H9 (cell line): ENCODE data around the gene PGS1. TPM values are rescaled to one million over a fixed set of nuclear protein-coding genes. Genes with fewer than 3 reads are reported as not detected.

ENCODE experiments used
- DNase-seq: peaks from one replicate; pipeline ENCODE4 v3.0.0-alpha.2; 2017
- H2AFZ ChIP-seq: one replicate; pipeline ENCODE4 v1.6.1; 2013; ENCODE audit warnings: mild to moderate bottlenecking, low read length, control low read depth, moderate library complexity
- H2AK5ac ChIP-seq: 2 replicates; pipeline ENCODE4 v1.6.1; 2013; ENCODE audit warnings: low read length, control low read depth, mixed read lengths; ENCODE audit not compliant: insufficient read length
- H2BK120ac ChIP-seq: one replicate; pipeline ENCODE4 v1.6.1; 2013; ENCODE audit warnings: low read depth, mild to moderate bottlenecking, low read length, control low read depth, inconsistent platforms; ENCODE audit not compliant: poor library complexity, severe bottlenecking
- H2BK12ac ChIP-seq: 2 replicates; pipeline ENCODE4 v1.6.1; 2013; ENCODE audit warnings: low read length, control low read depth, mixed read lengths, low read depth; ENCODE audit not compliant: insufficient read length
- H2BK15ac ChIP-seq: 2 replicates; pipeline ENCODE4 v1.6.1; 2013; ENCODE audit warnings: low read depth, low read length, control low read depth
- H2BK20ac ChIP-seq: one replicate; pipeline ENCODE4 v1.6.1; 2013; ENCODE audit warnings: low read depth, mild to moderate bottlenecking, low read length, control low read depth, inconsistent platforms; ENCODE audit not compliant: poor library complexity, severe bottlenecking
- H2BK5ac ChIP-seq: 2 replicates; pipeline ENCODE4 v1.6.1; 2013; ENCODE audit warnings: low read length, control low read depth, mixed read lengths; ENCODE audit not compliant: insufficient read length
- H3K14ac ChIP-seq: 2 replicates; pipeline ENCODE4 v1.6.1; 2013; ENCODE audit warnings: low read length, control low read depth; ENCODE audit not compliant: insufficient read depth
- H3K18ac ChIP-seq: 2 replicates; pipeline ENCODE4 v1.6.1; 2013; ENCODE audit warnings: low read depth, mild to moderate bottlenecking, mixed read lengths, low read length, control low read depth; ENCODE audit not compliant: insufficient read length
- H3K23ac ChIP-seq: 2 replicates; pipeline ENCODE4 v1.6.1; 2013; ENCODE audit warnings: low read length, control low read depth, mixed read lengths, low read depth; ENCODE audit not compliant: insufficient read length
- H3K23me2 ChIP-seq: 2 replicates; pipeline ENCODE4 v1.6.1; 2013; ENCODE audit warnings: low read depth, mild to moderate bottlenecking, mixed read lengths, low read length, control low read depth; ENCODE audit not compliant: insufficient read length, poor library complexity, severe bottlenecking
- H3K27ac ChIP-seq: 2 replicates; pipeline ENCODE4 v1.5.1; 2013; ENCODE audit warnings: low read length, control low read depth, mixed read lengths, low read depth; ENCODE audit not compliant: insufficient read length
- H3K27me3 ChIP-seq: 2 replicates; pipeline ENCODE4 v1.6.1; 2013; ENCODE audit warnings: low read length, control low read depth, inconsistent platforms; ENCODE audit not compliant: insufficient read depth
- H3K4ac ChIP-seq: 2 replicates; pipeline ENCODE4 v1.6.1; 2013; ENCODE audit warnings: low read depth, mild to moderate bottlenecking, control low read depth, inconsistent platforms, low read length, moderate library complexity
- H3K4me1 ChIP-seq: 2 replicates; pipeline ENCODE4 v1.6.1; 2013; ENCODE audit warnings: low read length, control low read depth, inconsistent platforms; ENCODE audit not compliant: insufficient read depth
- H3K4me2 ChIP-seq: 2 replicates; pipeline ENCODE4 v1.6.1; 2013; ENCODE audit warnings: low read length, control low read depth, mixed read lengths; ENCODE audit not compliant: insufficient read length, insufficient read depth
- H3K56ac ChIP-seq: 2 replicates; pipeline ENCODE4 v1.6.1; 2013; ENCODE audit warnings: low read depth, mild to moderate bottlenecking, mixed read lengths, low read length, control low read depth; ENCODE audit not compliant: insufficient read length
- H3K79me1 ChIP-seq: 2 replicates; pipeline ENCODE4 v1.6.1; 2013; ENCODE audit warnings: low read depth, mild to moderate bottlenecking, moderate library complexity, low read length, control low read depth, inconsistent platforms; ENCODE audit not compliant: insufficient read depth, poor library complexity, severe bottlenecking
- H3K79me2 ChIP-seq: 2 replicates; pipeline ENCODE4 v1.6.1; 2013; ENCODE audit warnings: low read length, control low read depth, inconsistent platforms; ENCODE audit not compliant: insufficient read depth
- H3K9ac ChIP-seq: 2 replicates; pipeline ENCODE4 v1.6.1; 2013; ENCODE audit warnings: low read length, control low read depth, mixed read lengths; ENCODE audit not compliant: insufficient read length; ENCODE audit errors: extremely low read depth
- H3K9me3 ChIP-seq: one replicate; pipeline ENCODE4 v1.6.1; 2013; ENCODE audit warnings: low read depth, low read length, inconsistent platforms; ENCODE audit not compliant: control insufficient read depth
- H3T11ph ChIP-seq: one replicate; pipeline ENCODE4 v1.6.1; 2013; ENCODE audit warnings: mild to moderate bottlenecking, low read length, control low read depth, inconsistent platforms
- H4K20me1 ChIP-seq: one replicate; pipeline ENCODE4 v1.6.1; 2013; ENCODE audit not compliant: control insufficient read depth, insufficient read length, insufficient read depth
- H4K5ac ChIP-seq: 2 replicates; pipeline ENCODE4 v1.6.1; 2013; ENCODE audit warnings: low read depth, mild to moderate bottlenecking, mixed read lengths, low read length, control low read depth; ENCODE audit not compliant: insufficient read length
- H4K8ac ChIP-seq: replicated peaks from 2 replicates; pipeline ENCODE4 v1.6.1; 2013; ENCODE audit warnings: low read length, control low read depth, mixed read lengths, low read depth; ENCODE audit not compliant: insufficient read length
- H4K91ac ChIP-seq: 2 replicates; pipeline ENCODE4 v1.6.1; 2013; ENCODE audit warnings: low read depth, mild to moderate bottlenecking, moderate library complexity, mixed read lengths, low read length, control low read depth; ENCODE audit not compliant: insufficient read length
- H3K27ac Mint-ChIP-seq, 3 experiments: 2 replicates in 2 of 3; 3 replicates in 1 of 3; pipeline ENCODE4 v1.8.0; 2020 to 2021; ENCODE audit warnings: mixed read lengths in 3 of 3, mild to moderate bottlenecking in 1 of 3, moderate library complexity in 1 of 3
- H3K27me3 Mint-ChIP-seq: 2 replicates; pipeline ENCODE4 v1.8.0; 2021; ENCODE audit warnings: low read depth, mild to moderate bottlenecking, moderate library complexity, mixed read lengths
- H3K36me3 Mint-ChIP-seq, 3 experiments: 2 replicates in 2 of 3; 3 replicates in 1 of 3; pipeline ENCODE4 v1.8.0; 2020 to 2021; ENCODE audit warnings: low read depth in 3 of 3, mixed read lengths in 3 of 3; ENCODE audit not compliant: insufficient read depth in 1 of 3
- H3K4me1 Mint-ChIP-seq, 2 experiments: 2 replicates each; pipeline ENCODE4 v1.8.0; 2020; ENCODE audit warnings: mixed read lengths in 2 of 2
- H3K4me3 Mint-ChIP-seq, 2 experiments: 2 replicates in 1 of 2; 3 replicates in 1 of 2; pipeline ENCODE4 v1.8.0; 2020 to 2021; ENCODE audit warnings: mild to moderate bottlenecking in 2 of 2, mixed read lengths in 2 of 2, moderate library complexity in 1 of 2
- H3K9me3 Mint-ChIP-seq, 2 experiments: 2 replicates in 1 of 2; 3 replicates in 1 of 2; pipeline ENCODE4 v1.8.0; 2020; ENCODE audit warnings: mild to moderate bottlenecking in 2 of 2, mixed read lengths in 2 of 2, moderate library complexity in 1 of 2
- WGBS: extraction: QIAGEN DNeasy Blood & Tissue Kit; methylation state at CpG from one replicate; pipeline ENCODE4 v1.1.7; 2013; ENCODE audit warnings: missing lambda C conversion rate, low lambda C conversion rate, mixed read lengths; ENCODE audit not compliant: insufficient read length; ENCODE audit errors: extremely low coverage; 5-methylcytosine and 5-hydroxymethylcytosine counted together
- total RNA-seq: library from RNA; stranded (reverse); gene quantifications from 2 replicates; pipeline ENCODE4 v1.2.1, GENCODE V29; 2021
- TF ChIP-seq, protein P1 (sequence below): fragments of 200-600 bp; sonication (generic); conservative IDR thresholded peaks from 3 replicates; pipeline ENCODE4 v1.8.0; 2021; ENCODE audit warnings: antibody characterized with exemption, mild to moderate bottlenecking

Gene PGS1
- total RNA-seq, 1 experiment from 2014 or later, result 45.7 TPM

- H2BK20ac ChIP-seq, result no peak overlapping the region
- H3K9me3 ChIP-seq, result no peaks in the 10 kb centered on the region
- no peak overlapping the region for H2BK120ac ChIP-seq
- H3K27me3 ChIP-seq, result no peaks in the 10 kb centered on the region
- no peaks in the 10 kb centered on the region for H3K79me2 ChIP-seq
- H4K20me1 ChIP-seq, result no peaks in the 10 kb centered on the region
- no peaks in the 10 kb centered on the region for H3K9me3 Mint-ChIP-seq
- peak overlapping the region in 1 of 3 experiments; percentile 40; a peak in 1 of 7 replicates for H3K27ac Mint-ChIP-seq
- H4K5ac ChIP-seq, result no peak overlapping the region
- DNase-seq, result no peak
- H2BK12ac ChIP-seq, result no peak overlapping the region
- H3K23ac ChIP-seq, result no peak overlapping the region
- no peak overlapping the region for H3K4ac ChIP-seq
- no peak overlapping the region for H3K4me2 ChIP-seq
- no peaks in the 10 kb centered on the region for H3K27me3 Mint-ChIP-seq
- no peak overlapping the region for H3K9ac ChIP-seq
- no peaks in the 10 kb centered on the region for H3K79me1 ChIP-seq
- no peak overlapping the region for H3K27ac ChIP-seq
- H2BK15ac ChIP-seq, result no peak overlapping the region
- no peak overlapping the region for H3K18ac ChIP-seq
- peaks cover 16 to 17% of the 10 kb centered on the region in 2 experiments for H3K4me1 Mint-ChIP-seq
- no peak overlapping the region for H2AK5ac ChIP-seq
- no peak overlapping the region for H3K4me3 Mint-ChIP-seq
- peaks cover 20 to 48% (median 40%) of the 10 kb centered on the region in 3 experiments; a peak in 6 of 7 replicates for H3K36me3 Mint-ChIP-seq
- WGBS, result no CpG with 5 or more reads among the region's 11 CpGs
- H2AFZ ChIP-seq, result no peak overlapping the region
- no peak overlapping the region for H4K8ac ChIP-seq
- no peaks in the 10 kb centered on the region for H3K23me2 ChIP-seq
- H2BK5ac ChIP-seq, result no peak overlapping the region
- H4K91ac ChIP-seq, result no peak overlapping the region
- H3T11ph ChIP-seq, result no peak overlapping the region
- TF ChIP-seq, protein P1, sequence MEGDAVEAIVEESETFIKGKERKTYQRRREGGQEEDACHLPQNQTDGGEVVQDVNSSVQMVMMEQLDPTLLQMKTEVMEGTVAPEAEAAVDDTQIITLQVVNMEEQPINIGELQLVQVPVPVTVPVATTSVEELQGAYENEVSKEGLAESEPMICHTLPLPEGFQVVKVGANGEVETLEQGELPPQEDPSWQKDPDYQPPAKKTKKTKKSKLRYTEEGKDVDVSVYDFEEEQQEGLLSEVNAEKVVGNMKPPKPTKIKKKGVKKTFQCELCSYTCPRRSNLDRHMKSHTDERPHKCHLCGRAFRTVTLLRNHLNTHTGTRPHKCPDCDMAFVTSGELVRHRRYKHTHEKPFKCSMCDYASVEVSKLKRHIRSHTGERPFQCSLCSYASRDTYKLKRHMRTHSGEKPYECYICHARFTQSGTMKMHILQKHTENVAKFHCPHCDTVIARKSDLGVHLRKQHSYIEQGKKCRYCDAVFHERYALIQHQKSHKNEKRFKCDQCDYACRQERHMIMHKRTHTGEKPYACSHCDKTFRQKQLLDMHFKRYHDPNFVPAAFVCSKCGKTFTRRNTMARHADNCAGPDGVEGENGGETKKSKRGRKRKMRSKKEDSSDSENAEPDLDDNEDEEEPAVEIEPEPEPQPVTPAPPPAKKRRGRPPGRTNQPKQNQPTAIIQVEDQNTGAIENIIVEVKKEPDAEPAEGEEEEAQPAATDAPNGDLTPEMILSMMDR, result no peak
- H3K56ac ChIP-seq, result no peak overlapping the region
- no peak overlapping the region for H3K14ac ChIP-seq
- H3K4me1 ChIP-seq, result no peaks in the 10 kb centered on the region; the same call in 1 of the 2 replicates
Measured at GRCh38 chr17:78427140-78427539, 48.7 kb downstream of the PGS1 start.
